ENCODE results near the gene ANK3.

Gene ANK3

DNA sequence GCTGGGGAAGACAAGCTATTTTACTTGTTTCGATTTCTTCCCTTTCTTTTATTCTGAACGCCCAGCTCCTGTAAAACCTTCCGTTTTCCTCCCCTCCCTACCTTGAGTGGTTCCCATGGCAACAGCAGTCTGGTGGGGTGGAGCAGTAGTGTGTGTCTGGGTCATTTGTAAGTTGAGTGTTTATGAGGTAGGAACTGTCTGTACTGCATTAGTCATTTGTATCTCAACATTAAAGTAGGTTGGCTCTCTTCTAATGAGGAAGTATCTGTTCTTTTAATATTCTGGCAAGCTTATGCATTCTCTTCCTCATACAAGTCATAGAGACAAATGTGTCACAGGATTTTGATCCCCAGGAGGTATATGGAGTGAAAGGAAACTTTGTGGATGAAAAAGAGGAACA, 398.0 kb downstream of the ANK3 start:
- Mint-ChIP-seq H3K9me3 (peaks cover 19% of the 10 kb centered on the region), H3K36me3 (ENCODE audit: low read depth) (no peaks in the 10 kb centered on the region), H3K27me3 (ENCODE audit: low read depth, poor library complexity) (peaks cover 4% of the 10 kb centered on the region), H3K4me3 (no peak overlapping the region), H3K27ac (no peak overlapping the region), H3K4me1 (peaks cover 6% of the 10 kb centered on the region)
- TF ChIP-seq, protein P1, sequence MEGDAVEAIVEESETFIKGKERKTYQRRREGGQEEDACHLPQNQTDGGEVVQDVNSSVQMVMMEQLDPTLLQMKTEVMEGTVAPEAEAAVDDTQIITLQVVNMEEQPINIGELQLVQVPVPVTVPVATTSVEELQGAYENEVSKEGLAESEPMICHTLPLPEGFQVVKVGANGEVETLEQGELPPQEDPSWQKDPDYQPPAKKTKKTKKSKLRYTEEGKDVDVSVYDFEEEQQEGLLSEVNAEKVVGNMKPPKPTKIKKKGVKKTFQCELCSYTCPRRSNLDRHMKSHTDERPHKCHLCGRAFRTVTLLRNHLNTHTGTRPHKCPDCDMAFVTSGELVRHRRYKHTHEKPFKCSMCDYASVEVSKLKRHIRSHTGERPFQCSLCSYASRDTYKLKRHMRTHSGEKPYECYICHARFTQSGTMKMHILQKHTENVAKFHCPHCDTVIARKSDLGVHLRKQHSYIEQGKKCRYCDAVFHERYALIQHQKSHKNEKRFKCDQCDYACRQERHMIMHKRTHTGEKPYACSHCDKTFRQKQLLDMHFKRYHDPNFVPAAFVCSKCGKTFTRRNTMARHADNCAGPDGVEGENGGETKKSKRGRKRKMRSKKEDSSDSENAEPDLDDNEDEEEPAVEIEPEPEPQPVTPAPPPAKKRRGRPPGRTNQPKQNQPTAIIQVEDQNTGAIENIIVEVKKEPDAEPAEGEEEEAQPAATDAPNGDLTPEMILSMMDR (IDR thresholded peaks at IDR 0.05) = no peak
- peak; percentile 17 for DNase-seq

DNA sequence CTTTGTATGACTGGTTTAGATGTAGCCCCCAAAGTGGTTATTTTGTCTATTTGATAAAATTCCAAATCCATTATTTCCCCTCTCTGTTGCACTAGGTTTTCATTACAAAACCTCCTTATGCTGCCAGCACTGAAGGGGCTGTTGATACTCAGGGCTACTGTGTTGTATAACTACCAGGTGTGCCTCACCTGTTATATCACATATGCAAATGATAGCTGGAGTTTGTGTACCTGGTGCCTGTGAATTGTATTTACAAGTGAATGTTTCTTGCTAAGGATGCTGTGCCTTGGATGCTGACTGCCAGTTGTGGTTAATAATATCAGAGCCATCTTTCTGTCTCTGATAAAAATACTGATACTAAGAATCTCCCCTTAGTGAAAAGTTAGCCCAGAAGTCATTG, 398.6 kb downstream of the ANK3 start:
- peaks cover 23% of the 10 kb centered on the region for H3K9me3 Mint-ChIP-seq

DNA sequence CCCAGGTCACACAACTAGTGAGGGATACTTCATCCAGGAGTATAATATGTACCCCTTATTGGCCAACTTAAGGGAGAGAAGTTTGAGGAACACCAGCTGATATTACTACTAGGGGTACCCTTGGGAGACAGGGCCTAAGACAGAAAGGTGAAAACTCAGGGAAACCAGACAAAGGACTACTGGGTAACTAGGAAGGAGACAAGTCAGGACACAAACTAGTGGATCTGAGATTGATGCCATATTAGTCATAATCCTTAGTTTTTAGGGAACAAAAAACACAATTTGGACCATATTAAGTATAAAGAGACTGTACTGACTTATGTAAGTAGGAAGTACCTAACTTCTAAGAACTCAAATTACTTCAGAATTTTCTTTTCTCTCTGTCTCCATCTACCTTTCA, 404.0 kb downstream of the ANK3 start:
- Mint-ChIP-seq H3K9me3 (peaks cover 23% of the 10 kb centered on the region), H3K27me3 (ENCODE audit: low read depth, poor library complexity) (peaks cover 4% of the 10 kb centered on the region), H3K4me3 (no peak overlapping the region), H3K4me1 (no peaks in the 10 kb centered on the region), H3K27ac (no peak overlapping the region), H3K36me3 (ENCODE audit: low read depth) (no peaks in the 10 kb centered on the region)
- TF ChIP-seq, protein P1 (IDR thresholded peaks at IDR 0.05) = no peak
- no peak for DNase-seq

More for the DNA sequence above, 398.6 kb downstream of the ANK3 start:
- Mint-ChIP-seq H3K36me3 (ENCODE audit: low read depth) (no peaks in the 10 kb centered on the region), H3K27ac (no peak overlapping the region), H3K4me3 (no peak overlapping the region), H3K27me3 (ENCODE audit: low read depth, poor library complexity) (peaks cover 4% of the 10 kb centered on the region), H3K4me1 (peaks cover 6% of the 10 kb centered on the region)
- DNase-seq = no peak
- TF ChIP-seq, protein P1 (IDR thresholded peaks at IDR 0.05) = no peak

DNA sequence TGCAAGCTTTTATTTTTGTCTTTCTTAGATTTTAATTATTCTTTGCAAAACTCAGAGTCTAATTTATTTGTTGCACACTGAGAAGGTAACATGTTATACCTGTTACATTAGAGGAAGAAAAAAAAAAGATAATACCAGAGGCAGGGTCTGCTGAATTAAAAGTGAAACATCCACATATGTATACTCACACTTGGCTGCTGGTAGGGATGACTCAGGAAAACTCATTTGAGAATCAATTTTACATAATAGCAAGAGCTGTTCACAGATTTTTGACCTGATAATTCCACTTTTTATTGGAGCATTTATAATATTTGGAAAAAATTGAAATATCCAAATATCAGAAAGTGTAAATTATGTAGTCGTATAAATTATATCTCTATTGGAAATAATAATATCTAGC, 405.3 kb downstream of the ANK3 start:
- peaks cover 4% of the 10 kb centered on the region for H3K27me3 Mint-ChIP-seq (ENCODE audit: low read depth, poor library complexity)
- H3K4me1 Mint-ChIP-seq = no peaks in the 10 kb centered on the region
- TF ChIP-seq, protein P1 (IDR thresholded peaks at IDR 0.05) = no peak
- no peak overlapping the region for H3K4me3 Mint-ChIP-seq
- H3K36me3 Mint-ChIP-seq (ENCODE audit: low read depth) = no peaks in the 10 kb centered on the region
- no peak for DNase-seq
- H3K9me3 Mint-ChIP-seq = peaks cover 25% of the 10 kb centered on the region
- H3K27ac Mint-ChIP-seq = no peak overlapping the region

DNA sequence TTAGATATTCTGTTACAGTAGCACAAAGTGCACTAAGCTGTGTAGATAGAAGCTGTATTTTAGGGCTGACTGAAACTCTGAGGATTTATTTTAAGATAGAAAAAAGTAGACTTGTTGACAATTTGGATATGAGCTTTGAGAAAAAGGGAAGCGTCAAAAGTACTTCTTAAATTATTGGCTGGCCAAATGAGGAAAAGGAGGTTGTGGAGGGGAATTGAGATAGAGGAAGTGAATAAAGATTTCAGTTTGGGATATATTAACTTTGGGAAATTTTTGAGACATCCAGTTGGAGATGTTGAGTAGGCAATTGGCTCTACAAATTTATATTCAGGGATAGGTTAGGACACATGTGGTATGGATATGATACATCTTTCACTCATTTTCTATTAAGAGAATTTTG, 409.3 kb downstream of the ANK3 start:
- TF ChIP-seq, protein P1 (IDR thresholded peaks at IDR 0.05) = no peak
- no peak overlapping the region for H3K27ac Mint-ChIP-seq
- H3K4me3 Mint-ChIP-seq = no peak overlapping the region
- H3K9me3 Mint-ChIP-seq = peaks cover 30% of the 10 kb centered on the region
- H3K4me1 Mint-ChIP-seq = no peaks in the 10 kb centered on the region
- H3K36me3 Mint-ChIP-seq (ENCODE audit: low read depth) = no peaks in the 10 kb centered on the region
- DNase-seq = no peak
- peaks cover 4% of the 10 kb centered on the region for H3K27me3 Mint-ChIP-seq (ENCODE audit: low read depth, poor library complexity)

DNA sequence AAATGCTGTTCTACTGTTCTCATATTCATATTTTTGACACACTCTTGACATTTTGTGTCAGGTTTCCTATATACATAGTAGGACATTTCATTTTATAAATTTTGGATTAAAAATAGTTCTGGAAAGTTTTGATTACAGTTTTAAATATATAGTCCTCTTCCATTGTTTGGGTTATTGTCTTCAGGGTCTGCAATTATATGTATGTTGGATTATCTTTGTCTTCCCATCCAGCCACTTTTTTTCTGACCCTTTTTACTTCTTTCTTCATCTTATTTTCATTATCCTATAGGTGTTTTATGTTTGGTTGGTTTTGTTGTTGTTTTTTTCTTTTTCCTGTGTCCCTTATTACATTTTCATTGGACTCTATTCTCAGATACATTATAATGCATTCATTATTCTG, 412.2 kb downstream of the ANK3 start:
- no peak for DNase-seq
- Mint-ChIP-seq H3K27ac (no peak overlapping the region), H3K27me3 (ENCODE audit: low read depth, poor library complexity) (peaks cover 4% of the 10 kb centered on the region), H3K9me3 (peaks cover 30% of the 10 kb centered on the region), H3K4me1 (no peaks in the 10 kb centered on the region), H3K36me3 (ENCODE audit: low read depth) (no peaks in the 10 kb centered on the region), H3K4me3 (no peak overlapping the region)
- TF ChIP-seq, protein P1 (IDR thresholded peaks at IDR 0.05) = no peak
